Neural cell (in vitro differentiated cells): Measurements from ENCODE around the gene PCSK1. TPM values are rescaled to one million over a fixed set of nuclear protein-coding genes. Genes with fewer than 3 reads are reported as not detected.

ENCODE experiments used
- H2AFZ ChIP-seq: fragments of 200-600, 300-800 bp; sonication (generic), shearing (Covaris generic); 2 replicates; pipeline ENCODE4 v1.6.0; 2014; ENCODE audit warnings: low read depth, mild to moderate bottlenecking, antibody characterized with exemption, low read length, moderate library complexity
- H3F3A ChIP-seq: fragments of 200-600 bp; shearing (Covaris generic); 2 replicates; pipeline ENCODE4 v1.6.1; 2016; ENCODE audit warnings: mild to moderate bottlenecking, moderate library complexity, mixed read lengths, antibody characterized with exemption, low read length; ENCODE audit not compliant: insufficient read depth, poor library complexity, severe bottlenecking
- H3K27ac ChIP-seq: fragments of 200-600, 300-800 bp; sonication (generic), shearing (Covaris generic); 2 replicates; pipeline ENCODE4 v1.5.1; 2014; ENCODE audit warnings: mild to moderate bottlenecking, low read length, moderate library complexity
- H3K27me3 ChIP-seq: fragments of 300-800, 200-600 bp; sonication (generic), shearing (Covaris generic); 2 replicates; pipeline ENCODE4 v1.6.0; 2014; ENCODE audit warnings: mild to moderate bottlenecking, low read depth, low read length, moderate library complexity; ENCODE audit not compliant: insufficient read depth
- H3K36me3 ChIP-seq: fragments of 300-800, 200-600 bp; sonication (generic), shearing (Covaris generic); 2 replicates; pipeline ENCODE4 v1.5.1; 2014; ENCODE audit warnings: mild to moderate bottlenecking, antibody characterized with exemption, low read length, moderate library complexity; ENCODE audit not compliant: insufficient read depth
- H3K4me2 ChIP-seq: fragments of 300-800, 200-600 bp; sonication (generic), shearing (Covaris generic); 2 replicates; pipeline ENCODE4 v1.6.0; 2014; ENCODE audit warnings: mild to moderate bottlenecking, low read length
- H3K4me3 ChIP-seq: fragments of 300-800, 200-600 bp; sonication (generic), shearing (Covaris generic); 2 replicates; pipeline ENCODE4 v1.5.1; 2014; ENCODE audit warnings: mild to moderate bottlenecking, low read length, moderate library complexity
- H3K79me2 ChIP-seq: fragments of 200-600 bp; shearing (Covaris generic); replicated peaks from 2 replicates; pipeline ENCODE4 v1.6.0; 2014; ENCODE audit warnings: mild to moderate bottlenecking, low read length, moderate library complexity; ENCODE audit not compliant: insufficient read depth
- H3K9ac ChIP-seq: fragments of 300-800, 200-600 bp; sonication (generic), shearing (Covaris generic); 2 replicates; pipeline ENCODE4 v1.6.1; 2016; ENCODE audit warnings: mild to moderate bottlenecking, low read length, mixed read lengths
- H3K9me2 ChIP-seq: fragments of 200-600 bp; shearing (Covaris generic); 2 replicates; pipeline ENCODE4 v1.6.1; 2016; ENCODE audit warnings: mild to moderate bottlenecking, low read length, mixed read lengths; ENCODE audit not compliant: insufficient read depth
- H3K9me3 ChIP-seq: fragments of 200-600, 300-800 bp; sonication (generic), shearing (Covaris generic); 2 replicates; pipeline ENCODE4 v1.6.1; 2016; ENCODE audit warnings: mild to moderate bottlenecking, mixed run types, low read length, moderate library complexity, mixed read lengths
- H4K20me1 ChIP-seq: fragments of 200-600 bp; shearing (Covaris generic); 2 replicates; pipeline ENCODE4 v1.6.1; 2016; ENCODE audit warnings: mild to moderate bottlenecking, mixed run types; ENCODE audit not compliant: insufficient read depth
- EP300 ChIP-seq: fragments of 450-650 bp; conservative IDR thresholded peaks from 2 replicates; pipeline ENCODE4 v1.6.1; 2014; ENCODE audit warnings: antibody characterized with exemption, mild to moderate bottlenecking, moderate library complexity; ENCODE audit not compliant: poor library complexity, severe bottlenecking
- EZH2 ChIP-seq: fragments of 200-600, 300-800 bp; shearing (Covaris generic), sonication (generic); IDR thresholded peaks from 2 replicates; pipeline ENCODE4 v1.6.1; 2014; ENCODE audit warnings: antibody characterized with exemption, low read length, borderline replicate concordance, mild to moderate bottlenecking; ENCODE audit not compliant: insufficient read depth, poor library complexity, severe bottlenecking
- MXI1 ChIP-seq: fragments of 450-650 bp; conservative IDR thresholded peaks from 2 replicates; pipeline ENCODE4 v1.6.1; 2014; ENCODE audit warnings: antibody characterized with exemption, mild to moderate bottlenecking; ENCODE audit not compliant: poor library complexity, severe bottlenecking
- POLR2AphosphoS5 ChIP-seq: IDR thresholded peaks from 2 replicates; pipeline ENCODE4 v1.6.1; 2012
- RAD21 ChIP-seq: fragments of 450-650 bp; conservative IDR thresholded peaks from 2 replicates; pipeline ENCODE4 v1.6.1; 2014; ENCODE audit warnings: antibody characterized with exemption, mild to moderate bottlenecking, moderate library complexity
- SMC3 ChIP-seq: fragments of 450-650 bp; conservative IDR thresholded peaks from 2 replicates; pipeline ENCODE4 v1.6.1; 2014; ENCODE audit warnings: antibody characterized with exemption, mild to moderate bottlenecking, moderate library complexity; ENCODE audit not compliant: poor library complexity
- TAF1 ChIP-seq: IDR thresholded peaks from 2 replicates; pipeline ENCODE4 v1.6.1; 2012; ENCODE audit warnings: low read depth
- polyA plus RNA-seq: library from polyadenylated mRNA; depleted of rRNA; stranded (reverse); fragments of >200 nt; gene quantifications from 2 replicates; pipeline ENCODE4 v1.2.3, GENCODE V29; 2014
- TF ChIP-seq, protein P1 (sequence below): fragments of 450-650 bp; IDR thresholded peaks from 2 replicates; pipeline ENCODE4 v1.5.1; 2014; ENCODE audit warnings: antibody characterized with exemption, mild to moderate bottlenecking, moderate library complexity; ENCODE audit not compliant: poor library complexity, severe bottlenecking
- TF ChIP-seq, protein P2 (sequence below): IDR thresholded peaks from 2 replicates; pipeline ENCODE4 v1.6.1; 2012; ENCODE audit warnings: borderline replicate concordance

Gene PCSK1
- polyA plus RNA-seq, 1 donor from 2014 or later: 27.2 TPM

DNA sequence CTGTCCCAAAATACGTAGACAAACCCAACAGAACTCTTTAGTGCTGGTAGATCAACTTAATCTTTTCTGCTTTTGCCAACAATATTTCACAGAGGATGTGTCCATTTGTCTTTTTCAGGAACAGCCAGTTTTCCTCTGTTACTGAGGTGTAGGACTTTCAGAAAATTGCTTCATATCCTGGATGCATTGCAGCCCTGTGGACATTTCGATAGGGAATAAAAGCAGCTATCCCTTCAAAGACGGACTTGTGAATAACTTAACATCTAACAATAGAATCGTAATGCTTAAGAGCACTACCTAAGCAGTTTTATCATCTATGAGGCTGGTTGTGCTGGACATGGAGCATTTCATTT lies 59.7 kb downstream of the PCSK1 start:
- H3K36me3 ChIP-seq: no peaks in the 10 kb centered on the region

DNA sequence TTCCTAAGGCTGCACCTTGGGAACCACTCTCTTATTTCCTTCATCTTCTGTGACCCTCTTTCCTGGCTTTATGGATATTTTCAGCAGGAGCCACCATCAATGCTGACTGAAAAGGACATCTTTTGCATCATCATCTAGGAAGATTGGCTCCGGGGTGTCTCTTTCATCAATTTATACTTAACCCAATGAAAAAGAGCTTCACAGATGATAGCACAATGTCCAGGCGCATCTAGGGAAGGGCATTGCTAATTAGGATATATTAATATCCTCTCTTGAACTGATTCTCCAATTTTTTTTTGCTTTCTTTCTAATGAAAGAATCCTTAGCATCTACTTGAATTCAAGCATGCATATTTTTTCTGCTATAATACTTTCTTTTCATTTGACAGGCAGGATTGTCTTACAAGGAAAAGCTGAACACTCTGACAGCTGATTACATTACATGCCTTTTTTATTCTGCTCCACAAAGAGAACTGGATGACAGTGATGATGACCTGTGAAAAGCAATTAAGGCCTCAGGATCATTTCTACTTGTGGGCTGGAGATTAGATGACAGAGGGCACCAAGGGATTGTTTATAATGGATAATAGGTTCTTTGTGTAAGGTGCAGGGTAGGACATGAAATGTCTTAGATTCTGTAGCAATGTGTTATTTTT lies 60.2 kb downstream of the PCSK1 start:
- peak; percentile 74 for TF ChIP-seq POLR2AphosphoS5
- TF ChIP-seq, protein P1, sequence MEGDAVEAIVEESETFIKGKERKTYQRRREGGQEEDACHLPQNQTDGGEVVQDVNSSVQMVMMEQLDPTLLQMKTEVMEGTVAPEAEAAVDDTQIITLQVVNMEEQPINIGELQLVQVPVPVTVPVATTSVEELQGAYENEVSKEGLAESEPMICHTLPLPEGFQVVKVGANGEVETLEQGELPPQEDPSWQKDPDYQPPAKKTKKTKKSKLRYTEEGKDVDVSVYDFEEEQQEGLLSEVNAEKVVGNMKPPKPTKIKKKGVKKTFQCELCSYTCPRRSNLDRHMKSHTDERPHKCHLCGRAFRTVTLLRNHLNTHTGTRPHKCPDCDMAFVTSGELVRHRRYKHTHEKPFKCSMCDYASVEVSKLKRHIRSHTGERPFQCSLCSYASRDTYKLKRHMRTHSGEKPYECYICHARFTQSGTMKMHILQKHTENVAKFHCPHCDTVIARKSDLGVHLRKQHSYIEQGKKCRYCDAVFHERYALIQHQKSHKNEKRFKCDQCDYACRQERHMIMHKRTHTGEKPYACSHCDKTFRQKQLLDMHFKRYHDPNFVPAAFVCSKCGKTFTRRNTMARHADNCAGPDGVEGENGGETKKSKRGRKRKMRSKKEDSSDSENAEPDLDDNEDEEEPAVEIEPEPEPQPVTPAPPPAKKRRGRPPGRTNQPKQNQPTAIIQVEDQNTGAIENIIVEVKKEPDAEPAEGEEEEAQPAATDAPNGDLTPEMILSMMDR: no peak
- TF ChIP-seq EP300: peak; percentile 99
- Histone ChIP-seq H3K9me2 (no peaks in the 10 kb centered on the region), H3K4me2 (peak overlapping the region; percentile 62), H3K4me3 (peak overlapping the region; percentile 53), H3F3A (peaks cover 13% of the 10 kb centered on the region), H2AFZ (peak overlapping the region; percentile 41), H3K79me2 (no peaks in the 10 kb centered on the region), H3K9ac (peak overlapping the region; percentile 72), H3K27me3 (no peaks in the 10 kb centered on the region), H4K20me1 (no peaks in the 10 kb centered on the region), H3K9me3 (no peaks in the 10 kb centered on the region), H3K27ac (peak overlapping the region; percentile 99), H3K36me3 (no peaks in the 10 kb centered on the region)

More for the DNA sequence above, 59.7 kb downstream of the PCSK1 start:
- Histone ChIP-seq H3K4me2 (peak overlapping the region; percentile 50), H2AFZ (peak overlapping the region; percentile 30), H3K9me3 (no peaks in the 10 kb centered on the region), H3K9me2 (no peaks in the 10 kb centered on the region), H3K9ac (peak overlapping the region; percentile 72), H3K4me3 (peak overlapping the region; percentile 53), H3K27ac (peak overlapping the region; percentile 99), H3K79me2 (no peaks in the 10 kb centered on the region), H4K20me1 (no peaks in the 10 kb centered on the region), H3K27me3 (no peaks in the 10 kb centered on the region), H3F3A (peaks cover 13% of the 10 kb centered on the region)
- TF ChIP-seq, protein P2, sequence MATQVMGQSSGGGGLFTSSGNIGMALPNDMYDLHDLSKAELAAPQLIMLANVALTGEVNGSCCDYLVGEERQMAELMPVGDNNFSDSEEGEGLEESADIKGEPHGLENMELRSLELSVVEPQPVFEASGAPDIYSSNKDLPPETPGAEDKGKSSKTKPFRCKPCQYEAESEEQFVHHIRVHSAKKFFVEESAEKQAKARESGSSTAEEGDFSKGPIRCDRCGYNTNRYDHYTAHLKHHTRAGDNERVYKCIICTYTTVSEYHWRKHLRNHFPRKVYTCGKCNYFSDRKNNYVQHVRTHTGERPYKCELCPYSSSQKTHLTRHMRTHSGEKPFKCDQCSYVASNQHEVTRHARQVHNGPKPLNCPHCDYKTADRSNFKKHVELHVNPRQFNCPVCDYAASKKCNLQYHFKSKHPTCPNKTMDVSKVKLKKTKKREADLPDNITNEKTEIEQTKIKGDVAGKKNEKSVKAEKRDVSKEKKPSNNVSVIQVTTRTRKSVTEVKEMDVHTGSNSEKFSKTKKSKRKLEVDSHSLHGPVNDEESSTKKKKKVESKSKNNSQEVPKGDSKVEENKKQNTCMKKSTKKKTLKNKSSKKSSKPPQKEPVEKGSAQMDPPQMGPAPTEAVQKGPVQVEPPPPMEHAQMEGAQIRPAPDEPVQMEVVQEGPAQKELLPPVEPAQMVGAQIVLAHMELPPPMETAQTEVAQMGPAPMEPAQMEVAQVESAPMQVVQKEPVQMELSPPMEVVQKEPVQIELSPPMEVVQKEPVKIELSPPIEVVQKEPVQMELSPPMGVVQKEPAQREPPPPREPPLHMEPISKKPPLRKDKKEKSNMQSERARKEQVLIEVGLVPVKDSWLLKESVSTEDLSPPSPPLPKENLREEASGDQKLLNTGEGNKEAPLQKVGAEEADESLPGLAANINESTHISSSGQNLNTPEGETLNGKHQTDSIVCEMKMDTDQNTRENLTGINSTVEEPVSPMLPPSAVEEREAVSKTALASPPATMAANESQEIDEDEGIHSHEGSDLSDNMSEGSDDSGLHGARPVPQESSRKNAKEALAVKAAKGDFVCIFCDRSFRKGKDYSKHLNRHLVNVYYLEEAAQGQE: peak; percentile 32
- TF ChIP-seq POLR2AphosphoS5: no peak
- TF ChIP-seq TAF1: no peak
- TF ChIP-seq RAD21: no peak
- TF ChIP-seq EZH2: no peak

DNA sequence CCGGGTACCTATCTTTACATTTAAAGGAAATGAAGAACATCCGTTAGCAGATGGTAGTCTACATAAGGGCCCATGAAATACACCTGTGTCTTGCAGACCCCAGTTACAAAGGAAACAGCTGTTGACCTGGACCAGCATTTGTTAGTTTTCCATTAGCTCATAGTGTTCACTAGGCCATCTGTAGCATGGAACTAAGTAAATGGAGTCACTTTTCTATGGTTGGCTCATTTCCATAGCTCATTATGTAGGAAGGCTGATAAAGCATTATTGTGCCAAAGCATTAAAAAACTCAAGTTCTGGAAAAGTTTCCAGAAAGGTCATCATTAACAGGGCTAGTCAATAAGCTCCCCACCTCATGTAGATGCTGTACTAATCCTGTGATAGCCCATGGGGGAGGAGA lies 62.1 kb downstream of the PCSK1 start:
- Histone ChIP-seq H2AFZ (no peak overlapping the region), H3K9ac (no peak overlapping the region), H3K9me2 (no peaks in the 10 kb centered on the region), H3K4me2 (no peak overlapping the region), H3K4me3 (no peak overlapping the region), H3K27ac (peak overlapping the region; percentile 99), H3K36me3 (no peaks in the 10 kb centered on the region), H3K79me2 (no peaks in the 10 kb centered on the region), H4K20me1 (no peaks in the 10 kb centered on the region), H3F3A (peaks cover 13% of the 10 kb centered on the region), H3K9me3 (no peaks in the 10 kb centered on the region), H3K27me3 (no peaks in the 10 kb centered on the region)
- TF ChIP-seq POLR2AphosphoS5: no peak
- no peak for TF ChIP-seq TAF1
- TF ChIP-seq RAD21: no peak
- no peak for TF ChIP-seq EZH2
- TF ChIP-seq, protein P2: no peak
- TF ChIP-seq MXI1: no peak
- TF ChIP-seq SMC3: no peak
- TF ChIP-seq, protein P1: no peak
- no peak for TF ChIP-seq EP300
